SIG-M5 (cell line): ENCODE measurements around the gene TNPO3.
"Not testable (repeated sequence)": the region's sequence is repeated elsewhere in the genome, so short reads cannot be mapped to it uniquely, and the experiment has no call there.

ENCODE experiments used
- DNase-seq: peaks from one replicate; lab custom pipeline; 2025; lab: John Stamatoyannopoulos, UW

Gene TNPO3

GRCh38 chr7:128920913-128921582 is 133.9 kb downstream of the TNPO3 start:
- DNase-seq: no peak

GRCh38 chr7:128919881-128920799 is 134.8 kb downstream of the TNPO3 start:
- DNase-seq: no peak

- DNase-seq: no peak
Observed at GRCh38 chr7:128919241-128919640, 135.7 kb downstream of the TNPO3 start.

GRCh38 chr7:128918016-128918665 is 136.8 kb downstream of the TNPO3 start:
- DNase-seq: no peak

- DNase-seq: no peak
Observed at GRCh38 chr7:128917122-128917521, 137.8 kb downstream of the TNPO3 start.

- no peak for DNase-seq
Observed at GRCh38 chr7:128916643-128916915, 138.3 kb downstream of the TNPO3 start.

GRCh38 chr7:128915841-128916642 is 138.9 kb downstream of the TNPO3 start:
- DNase-seq: no peak

- DNase-seq: no peak
Observed at GRCh38 chr7:128915271-128915819, 139.6 kb downstream of the TNPO3 start.

GRCh38 chr7:128914566-128915151 is 140.3 kb downstream of the TNPO3 start:
- no peak for DNase-seq

GRCh38 chr7:128913870-128914565 is 140.9 kb downstream of the TNPO3 start:
- DNase-seq: no peak

- not testable (repeated sequence) for DNase-seq
Observed at GRCh38 chr7:128912709-128913495, 142.0 kb downstream of the TNPO3 start.

GRCh38 chr7:128912281-128912680 is 142.6 kb downstream of the TNPO3 start:
- DNase-seq: no peak

GRCh38 chr7:128911423-128912031 is 143.4 kb downstream of the TNPO3 start:
- no peak for DNase-seq

GRCh38 chr7:128910569-128910945 is 144.4 kb downstream of the TNPO3 start, which contains the start of gene KCP:
Gene KCP, minus strand, starts transcription at chr7:128910709. Its CDS starts 33 bp downstream, at chr7:128910676.
- no peak for DNase-seq

- no peak for DNase-seq
Observed at GRCh38 chr7:128909625-128910568, 145.0 kb downstream of the TNPO3 start.

GRCh38 chr7:128908750-128909624 is 145.9 kb downstream of the TNPO3 start:
- DNase-seq: no peak
